GM18873 (cell line): ENCODE data around the gene ATR.
"Not testable (repeated sequence)": the region's sequence is repeated elsewhere in the genome, so short reads cannot be mapped to it uniquely, and the experiment has no call there.

ENCODE experiments used
- ATAC-seq: cut with Tn5 transposase; IDR thresholded peaks from one replicate; pipeline ENCODE4 v1.9.1; 2021; ENCODE audit warnings: mild to moderate bottlenecking, moderate library complexity, moderate number of reproducible peaks; ENCODE audit not compliant: unreplicated experiment, low FRiP score

Gene ATR

DNA sequence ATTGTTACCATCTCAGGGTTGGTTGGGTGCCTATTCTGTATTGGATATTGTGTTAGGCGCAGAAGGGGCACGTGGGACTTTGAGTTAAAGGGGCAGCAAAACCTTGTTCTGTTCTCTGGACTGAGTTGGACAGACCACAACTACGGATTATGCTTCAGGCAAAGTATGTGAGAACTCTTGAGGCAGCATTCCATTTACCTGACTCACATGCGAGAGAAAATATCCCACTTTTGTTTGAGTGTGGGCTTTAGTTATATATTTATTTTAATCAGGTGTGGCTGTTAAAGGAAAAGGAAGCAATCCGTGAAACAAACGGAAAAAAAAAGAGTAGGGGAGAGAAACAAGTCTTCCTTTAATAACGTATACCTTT lies 17.0 kb upstream of the ATR start:
- no peak for ATAC-seq

GRCh38 chr3:142595141-142595540 lies 16.6 kb upstream of the ATR start:
- ATAC-seq: no peak

DNA sequence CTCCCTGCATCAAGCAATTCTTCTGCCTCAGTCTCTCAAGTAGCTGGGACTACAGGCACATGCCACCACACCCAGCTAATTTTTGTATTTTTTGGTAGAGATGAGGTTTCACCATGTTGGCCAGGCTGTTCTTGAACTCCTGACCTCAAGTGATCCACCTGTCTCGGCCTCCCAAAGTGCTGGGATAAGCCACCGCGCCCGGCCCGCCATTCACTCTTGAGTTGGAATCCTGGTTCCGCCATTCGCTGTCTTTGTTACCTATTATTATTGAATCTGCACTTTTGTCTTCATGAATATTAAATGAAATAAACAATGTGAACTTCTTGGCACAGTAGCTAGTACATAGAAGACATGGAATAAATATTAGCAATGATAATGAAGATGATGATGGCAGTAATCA lies 13.7 kb upstream of the ATR start:
- not testable (repeated sequence) for ATAC-seq

DNA sequence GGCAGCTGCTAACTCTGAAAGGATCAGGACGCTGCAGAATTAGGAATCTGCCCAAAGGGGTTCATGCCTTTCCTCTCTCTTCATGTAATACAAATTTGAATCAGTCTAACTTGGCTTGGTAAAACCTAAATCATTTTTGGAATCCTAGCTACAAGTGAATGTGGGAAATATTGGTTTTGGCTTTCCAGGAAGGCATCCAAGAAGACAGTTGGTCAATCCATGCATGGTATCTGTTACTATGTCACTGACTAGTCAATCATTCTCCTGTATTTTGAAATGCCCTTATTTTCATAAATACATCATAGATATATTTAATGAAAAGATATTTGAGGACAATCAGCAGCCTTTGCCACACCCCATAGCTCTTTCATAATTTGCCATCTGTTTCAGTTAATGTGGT lies 10.2 kb upstream of the ATR start:
- no peak for ATAC-seq

- peak; percentile 76 for ATAC-seq
Measured at GRCh38 chr3:142586803-142587406, 8.4 kb upstream of the ATR start.

- ATAC-seq: not testable (repeated sequence)
Measured at GRCh38 chr3:142581070-142581469, 2.5 kb upstream of the ATR start.

GRCh38 chr3:142580061-142580423 lies 1.5 kb upstream of the ATR start:
- no peak for ATAC-seq

DNA sequence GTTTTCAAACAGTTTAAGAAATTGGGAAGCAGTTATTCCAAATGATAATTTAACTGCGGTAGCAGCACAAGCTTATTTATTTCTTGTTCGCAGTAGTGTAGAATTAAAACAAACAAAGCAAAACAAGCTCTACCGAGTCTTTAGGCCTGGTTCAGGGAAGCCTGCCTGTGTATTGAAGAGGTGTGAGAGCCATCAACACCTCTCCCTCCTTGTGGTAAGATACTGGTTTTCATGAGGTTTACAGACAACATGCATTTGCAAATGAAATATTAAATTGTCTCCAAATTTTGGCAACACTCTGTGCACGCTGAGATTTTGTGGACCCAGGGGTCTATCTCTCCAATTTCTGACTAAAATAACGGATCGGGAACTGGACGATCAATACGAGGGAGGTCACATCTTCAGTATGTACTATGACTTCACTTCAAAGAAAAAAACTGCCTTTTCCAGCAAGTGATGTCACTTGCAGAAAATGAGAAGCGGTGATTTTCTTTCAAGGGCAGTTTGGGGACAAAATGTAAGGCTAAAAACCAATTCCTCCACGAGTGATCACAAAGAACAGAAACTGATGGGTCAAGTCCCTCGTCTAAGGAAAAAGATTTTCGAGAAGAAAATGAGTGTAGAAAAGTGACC lies 721 bp downstream of the ATR start:
- ATAC-seq: no peak

DNA sequence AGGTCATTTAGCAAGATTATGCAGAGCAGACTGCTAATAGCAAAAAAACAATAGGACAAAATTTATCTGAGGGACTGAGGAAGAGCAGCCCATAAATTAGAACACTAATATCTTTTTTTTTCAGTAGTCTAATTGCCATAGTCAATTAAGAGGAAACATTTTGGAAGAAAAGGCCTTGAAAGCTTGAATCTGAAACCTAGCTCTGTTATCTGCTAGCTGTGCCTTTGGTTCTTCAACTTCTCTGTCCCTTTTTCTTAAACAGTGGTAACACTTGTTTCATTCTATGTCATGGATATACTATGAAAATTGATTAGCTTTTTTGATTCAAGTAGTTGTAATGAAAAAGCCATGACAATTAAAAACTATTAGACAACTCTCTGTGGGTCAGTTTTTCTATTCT lies 1.7 kb downstream of the ATR start:
- ATAC-seq: no peak

DNA sequence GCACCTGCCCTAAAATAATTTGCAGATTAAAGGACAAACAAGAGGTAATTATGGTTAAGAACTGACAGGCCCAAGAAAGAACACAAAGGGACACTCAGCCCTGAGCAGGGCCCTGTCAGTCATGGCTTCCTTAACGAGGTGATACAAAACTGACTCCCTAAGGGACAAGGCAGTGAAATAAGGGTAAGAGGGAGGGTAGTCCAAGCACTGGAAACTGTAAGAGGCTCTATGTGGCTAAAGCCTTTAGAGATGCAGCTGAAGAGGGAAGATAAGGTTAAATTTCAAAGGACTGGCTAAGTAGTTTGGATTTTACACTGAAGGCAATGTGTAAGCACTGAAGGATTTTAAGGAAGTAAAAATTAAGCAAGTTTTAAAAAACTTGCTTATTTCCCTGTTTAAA lies 3.9 kb downstream of the ATR start:
- no peak for ATAC-seq

GRCh38 chr3:142574223-142574622 lies 4.3 kb downstream of the ATR start:
- ATAC-seq: not testable (repeated sequence)

DNA sequence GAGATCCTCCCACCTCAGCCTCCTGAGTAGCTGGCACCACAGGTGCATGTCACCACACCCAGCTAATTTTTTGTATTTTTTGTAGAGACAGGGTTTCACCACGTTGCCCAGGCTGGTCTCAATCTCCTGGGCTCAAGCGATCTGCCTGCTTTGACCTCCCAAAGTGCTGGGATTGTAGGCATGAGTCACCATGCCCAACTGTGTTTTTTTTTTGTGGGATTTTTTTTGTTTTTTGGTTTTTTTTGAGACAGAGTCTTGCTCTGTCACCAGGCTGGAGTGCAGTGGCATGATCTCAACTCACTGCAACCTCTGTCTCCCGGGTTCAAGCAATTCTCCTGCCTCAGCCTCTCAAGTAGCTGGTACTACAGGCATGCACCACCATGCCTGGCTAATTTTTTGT lies 9.1 kb downstream of the ATR start:
- not testable (repeated sequence) for ATAC-seq

- ATAC-seq: no peak
Measured at GRCh38 chr3:142568393-142569017, 10.0 kb downstream of the ATR start.

DNA sequence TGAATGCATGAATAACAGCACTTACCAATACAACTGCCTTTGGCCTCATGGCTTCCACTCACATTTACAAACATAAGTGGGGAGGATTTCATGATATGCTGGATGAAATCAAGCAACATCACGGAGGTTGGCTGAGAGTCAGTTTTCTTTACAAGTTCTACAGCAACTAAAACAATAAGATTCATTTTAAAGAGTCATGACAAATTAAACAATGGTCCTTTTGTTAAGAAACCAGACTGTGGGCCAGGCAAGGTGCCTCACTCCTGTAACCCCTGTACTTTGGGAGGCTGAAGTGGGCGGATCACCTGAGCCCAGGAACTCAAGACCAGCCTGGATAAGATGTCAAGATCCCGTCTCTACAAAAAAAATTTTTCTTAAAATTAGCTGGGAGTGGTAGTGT lies 12.4 kb downstream of the ATR start:
- ATAC-seq: no peak

- no peak for ATAC-seq
Measured at GRCh38 chr3:142563496-142563997, 15.0 kb downstream of the ATR start.

DNA sequence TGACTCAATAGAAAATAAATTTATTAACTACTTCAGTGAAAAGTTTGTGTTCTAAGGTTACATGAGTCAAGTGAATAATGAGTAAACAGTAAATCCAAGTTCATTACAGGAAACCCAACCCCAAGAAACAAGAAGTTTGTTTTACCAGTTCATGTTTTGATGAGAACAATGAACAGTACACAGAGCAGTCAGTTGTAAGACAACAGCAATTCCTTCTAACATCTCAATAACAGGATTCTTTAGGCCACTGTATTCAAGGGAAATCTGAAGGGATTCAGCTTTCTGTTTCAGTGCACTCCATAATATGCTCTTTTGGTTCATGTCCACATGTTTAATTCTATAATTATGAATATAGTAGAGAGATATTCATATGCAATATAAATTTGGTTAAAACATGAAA lies 18.4 kb downstream of the ATR start:
- ATAC-seq: no peak

DNA sequence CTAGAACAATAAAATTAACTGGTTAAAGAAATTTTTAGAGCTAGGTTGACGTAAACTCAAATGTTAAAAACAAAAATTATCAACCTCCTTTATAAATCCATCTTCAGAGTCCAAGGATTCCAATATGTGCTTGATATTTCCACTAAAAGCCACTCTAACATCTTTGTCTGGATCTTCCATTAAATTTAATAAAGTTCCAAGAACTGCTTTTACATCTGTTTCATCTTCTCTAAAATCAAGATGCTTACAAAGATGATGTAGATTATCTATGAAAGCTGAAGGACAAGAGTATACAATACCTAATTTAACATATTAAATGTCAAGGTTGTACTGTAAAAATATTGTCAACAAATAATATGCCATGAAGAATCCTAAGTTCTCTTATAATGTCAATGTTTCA lies 24.8 kb downstream of the ATR start:
- ATAC-seq: no peak

DNA sequence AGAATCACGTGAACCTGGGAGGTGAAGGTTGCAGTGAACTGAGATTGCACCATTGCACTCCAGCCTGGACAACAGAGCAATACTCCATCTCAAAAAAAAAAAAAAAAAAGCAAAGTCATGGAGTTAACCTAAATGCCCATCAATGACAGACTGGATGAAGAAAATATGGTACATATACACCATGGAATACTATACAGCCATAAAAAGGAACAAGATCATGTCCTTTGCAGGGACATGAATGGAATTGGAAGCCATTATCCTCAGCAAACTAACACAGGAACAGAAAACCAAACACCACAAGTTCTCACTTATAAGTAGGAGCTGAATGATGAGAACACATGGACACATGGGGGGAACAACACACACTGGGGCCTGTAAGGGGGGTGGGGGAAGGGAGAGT lies 26.0 kb downstream of the ATR start:
- not testable (repeated sequence) for ATAC-seq

DNA sequence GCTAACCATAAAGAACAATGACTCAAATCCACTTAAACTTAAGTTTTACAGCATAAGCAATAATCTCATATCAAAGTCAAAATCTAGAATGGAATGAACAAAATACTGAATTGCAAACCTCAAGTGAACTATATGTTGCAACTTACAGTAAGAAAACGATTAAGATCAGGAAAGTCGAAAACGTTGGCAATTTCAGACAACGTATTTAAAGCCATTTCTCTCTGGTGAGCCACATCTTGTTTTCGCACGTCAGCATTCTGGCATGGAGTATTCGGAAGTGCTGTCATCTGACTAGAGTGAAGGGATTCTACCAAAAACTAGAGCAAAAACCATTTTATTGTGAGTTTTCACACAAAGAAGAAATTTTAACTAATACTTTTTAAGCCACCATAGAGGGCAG lies 28.5 kb downstream of the ATR start:
- ATAC-seq: no peak

GRCh38 chr3:142543307-142543706 lies 35.2 kb downstream of the ATR start:
- no peak for ATAC-seq

DNA sequence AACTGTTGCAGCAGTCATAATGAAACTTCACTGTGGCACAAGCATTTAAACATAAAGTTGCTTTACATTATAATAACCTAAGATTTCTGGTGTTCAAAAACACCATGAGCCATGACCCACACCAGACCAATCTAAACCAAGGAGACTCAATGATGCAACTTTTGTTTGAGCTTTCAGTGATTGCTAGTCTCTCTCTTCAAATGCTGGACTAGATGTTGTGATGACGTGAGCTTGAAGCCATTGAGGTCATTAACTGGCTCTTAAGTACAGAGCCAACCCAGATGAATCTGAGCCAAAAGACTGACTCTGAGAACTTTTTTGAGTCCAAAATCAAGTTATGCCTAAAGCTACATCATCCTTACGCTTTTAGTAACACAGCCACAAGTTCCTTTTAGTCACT lies 36.5 kb downstream of the ATR start:
- ATAC-seq: no peak

DNA sequence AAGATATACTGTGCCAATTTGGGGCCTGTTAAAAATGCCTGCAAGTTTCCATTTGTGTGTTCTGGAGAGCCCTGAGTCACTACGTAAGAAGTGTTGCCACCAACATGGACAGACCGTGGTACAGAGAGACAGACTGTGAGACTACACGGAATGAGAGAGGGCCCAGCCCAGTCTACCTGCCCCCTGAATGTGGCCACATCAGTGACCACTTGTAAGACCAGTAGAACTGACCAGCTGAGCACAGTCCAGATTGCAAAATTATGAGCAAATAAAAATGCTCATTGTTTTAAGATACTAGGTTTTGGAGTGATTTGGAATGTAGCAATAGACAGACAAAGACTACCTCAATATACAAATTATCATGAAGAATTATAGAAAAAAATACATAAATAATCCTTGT lies 42.0 kb downstream of the ATR start:
- no peak for ATAC-seq
